ENCODE measurements around the gene LCN6. TPM values are rescaled to one million over a fixed set of nuclear protein-coding genes. Genes with fewer than 3 reads are reported as not detected.
A peak's percentile ranks its signal among the peaks of the same experiment; 100 is the strongest.

Gene LCN6
- total and polyA plus RNA-seq, 9 of the 15 experiments (the other 6 are each of a cell fraction or from before 2014, with no cell fraction given), result 0.10 to 0.45 (median 0.37) TPM; not detected in 5

- no peak for TF ChIP-seq CHD7 (IDR thresholded peaks at IDR 0.05; ENCODE audit: low read depth, low read length)
- TF ChIP-seq ZC3H8 (IDR thresholded peaks at IDR 0.05), result no peak
- no peak for TF ChIP-seq KHSRP (IDR thresholded peaks at IDR 0.05)
- TF ChIP-seq STAG1 (CRISPR knock-in tag; IDR thresholded peaks at IDR 0.05; ENCODE audit: borderline replicate concordance), result no peak
- peak; percentile 37; the same call in 1 of the 2 replicates for TF ChIP-seq CEBPB (tag; IDR thresholded peaks at IDR 0.05)
- TF ChIP-seq MTA2 (IDR thresholded peaks at IDR 0.05; ENCODE audit: low read depth), result no peak
- no peak for TF ChIP-seq FOSL1 (tag; conservative IDR thresholded peaks at IDR 0.05)
- no peak for TF ChIP-seq JUN (IDR thresholded peaks at IDR 0.05; ENCODE audit: borderline replicate concordance, low read depth, low read length)
- TF ChIP-seq JUN (CRISPR knock-in tag; IDR thresholded peaks at IDR 0.05; ENCODE audit: borderline replicate concordance), result no peak
- peak; percentile 4; the same call in 1 of the 2 replicates for TF ChIP-seq HBP1 (CRISPR knock-in tag; IDR thresholded peaks at IDR 0.05)
- no peak for TF ChIP-seq KAT8 (IDR thresholded peaks at IDR 0.05; ENCODE audit: low read depth)
- peak; percentile 93; the same call in 1 of the 2 replicates for TF ChIP-seq TAF15 (IDR thresholded peaks at IDR 0.05; ENCODE audit: low read depth, low read length)
- no peak for TF ChIP-seq ZNF584 (CRISPR knock-in tag; IDR thresholded peaks at IDR 0.05; ENCODE audit: low read depth)
- no peak for TF ChIP-seq ZFP36 (IDR thresholded peaks at IDR 0.05; ENCODE audit: low read depth, low read length, partially characterized antibody)
- TF ChIP-seq POLR2AphosphoS2 (IDR thresholded peaks at IDR 0.05; ENCODE audit: low read length), result peak; percentile 59; the same call in 1 of the 2 replicates
- TF ChIP-seq CHD2 (IDR thresholded peaks at IDR 0.05; ENCODE audit: low read depth, low read length), result peak; percentile 36; the same call in 1 of the 2 replicates
- TF ChIP-seq HDAC3 (IDR thresholded peaks at IDR 0.05; ENCODE audit: borderline replicate concordance, partially characterized antibody), result no peak
These were observed 24.9 kb downstream of the LCN6 start (continued) for GRCh38 chr9:136723362-136723976.

Measured in K562 (cell line).